GM10248 (cell line): ENCODE measurements around the gene EXD3.
"Not testable (repeated sequence)": the region's sequence is repeated elsewhere in the genome, so short reads cannot be mapped to it uniquely, and the experiment has no call there.

Experiments
- CTCF ChIA-PET: fragments of 300-600 bp; sonication (Branson Sonifier 250); formaldehyde crosslinking; extraction: SDS; loops from one replicate; lab custom pipeline; 2021; ENCODE audit warnings: antibody characterized with exemption; lab: Yijun Ruan, JAX
- POLR2A ChIA-PET: fragments of 350-650 bp; sonication (Branson Sonifier 250); formaldehyde crosslinking; extraction: SDS; loops from one replicate; lab custom pipeline; 2020; ENCODE audit warnings: antibody characterized with exemption; lab: Yijun Ruan, JAX
- DNase-seq: peaks from one replicate; pipeline ENCODE4 v3.0.0; 2012; ENCODE audit errors: extremely low spot score
- CTCF ChIP-seq: IDR thresholded peaks from 2 replicates; pipeline ENCODE4 v1.5.1; 2012; ENCODE audit warnings: mild to moderate bottlenecking, low read depth; ENCODE audit errors: extremely low read depth, missing control alignments, control extremely low read depth

EXD3 gene

GRCh38 chr9:137388589-137389427 is 34.2 kb downstream of the EXD3 start:
- ChIA-PET CTCF (no interaction called here), POLR2A (no interaction called here)
- no peak for DNase-seq
- TF ChIP-seq CTCF, result no peak

GRCh38 chr9:137387891-137388560 is 34.9 kb downstream of the EXD3 start:
- no peak for DNase-seq
- CTCF ChIA-PET, result no interaction called here

GRCh38 chr9:137387114-137387890 is 35.7 kb downstream of the EXD3 start:
- TF ChIP-seq CTCF, result no peak
- CTCF ChIA-PET, result no interaction called here
- no peak for DNase-seq
- POLR2A ChIA-PET, result no interaction called here

More at GRCh38 chr9:137387891-137388560, 34.9 kb downstream of the EXD3 start:
- POLR2A ChIA-PET, result no interaction called here
- no peak for TF ChIP-seq CTCF

- DNase-seq, CTCF ChIA-PET, POLR2A ChIA-PET: not testable (repeated sequence)
These were observed 36.4 kb downstream of the EXD3 start for GRCh38 chr9:137386507-137387113.

GRCh38 chr9:137385061-137385655 is 37.8 kb downstream of the EXD3 start:
- no peak for DNase-seq
- TF ChIP-seq CTCF, result no peak
- CTCF ChIA-PET, result no interaction called here
- POLR2A ChIA-PET, result no interaction called here

- ChIA-PET POLR2A (no interaction called here), CTCF (no interaction called here)
- no peak for DNase-seq
- TF ChIP-seq CTCF, result no peak
These were observed 38.9 kb downstream of the EXD3 start for GRCh38 chr9:137383784-137384756.
